HepG2 (cell line): ENCODE measurements around the gene PRDM10. TPM values are rescaled to one million over a fixed set of nuclear protein-coding genes. Genes with fewer than 3 reads are reported as not detected.
A peak's percentile ranks its signal among the peaks of the same experiment; 100 is the strongest.

Experiments used
- FOXA1 ChIP-seq, 2 experiments: fragments of 450-650 bp in 1 of 2; sonication (generic) in 1 of 2; formaldehyde crosslinking in 1 of 2; IDR thresholded peaks; 2 replicates each; pipeline versions ENCODE4 v1.4.0 to v1.6.1; 2016 to 2020; ENCODE audit warnings: missing genetic modification reagents in 1 of 2
- NR2F6 ChIP-seq, 2 experiments: IDR thresholded peaks; 2 replicates each; pipeline ENCODE4 v1.6.1; 2016; ENCODE audit warnings: antibody characterized with exemption in 1 of 2, mild to moderate bottlenecking in 1 of 2
- SMC3 ChIP-seq: IDR thresholded peaks from 2 replicates; pipeline ENCODE4 v1.6.1; 2011; ENCODE audit warnings: low read length, improper control_type of control experiment
- TSC22D2 ChIP-seq: sonication (generic); formaldehyde crosslinking; IDR thresholded peaks from 2 replicates; pipeline ENCODE4 v1.5.1; 2020; ENCODE audit warnings: missing genetic modification reagents, mild to moderate bottlenecking, borderline replicate concordance
- ZNF296 ChIP-seq: sonication (generic); formaldehyde crosslinking; conservative IDR thresholded peaks from 2 replicates; pipeline ENCODE4 v1.5.0; 2020; ENCODE audit warnings: mild to moderate bottlenecking, missing genetic modification reagents
- ZNF792 ChIP-seq: IDR thresholded peaks from 2 replicates; pipeline ENCODE4 v1.6.1; 2016
- polyA plus RNA-seq, 8 experiments: library from polyadenylated mRNA; depleted of rRNA in 3 of 8; stranded (reverse) in 7 of 8; unstranded in 1 of 8; fragments of >200 nt; fragmentation: Illumina TruSeq in 4 of 8; extraction: Trizol in 4 of 8; gene quantifications; 2 replicates each; pipeline versions ENCODE4 v1.2.1 to v1.2.3, GENCODE V29; 2011 to 2016; ENCODE audit warnings: low read depth in 4 of 8, missing spikeins in 1 of 8, mixed read lengths in 1 of 8; ENCODE audit not compliant: insufficient read depth in 1 of 8
- total RNA-seq, 5 experiments: library from RNA; depleted of rRNA; stranded (reverse); fragments of >200 nt; fragmentation: Illumina TruSeq; extraction: Trizol; gene quantifications; 2 replicates each; pipeline ENCODE4 v1.2.3, GENCODE V29; 2016; ENCODE audit warnings: low read depth in 1 of 5
- TF ChIP-seq, protein P1 (sequence below): sonication (generic); formaldehyde crosslinking; IDR thresholded peaks from 2 replicates; pipeline ENCODE4 v1.8.1; 2023; ENCODE audit warnings: mild to moderate bottlenecking, missing genetic modification reagents
- TF ChIP-seq, protein P2 (sequence below): IDR thresholded peaks from 2 replicates; pipeline ENCODE4 v1.4.0; 2020; ENCODE audit warnings: mild to moderate bottlenecking, missing genetic modification reagents
- TF ChIP-seq, protein P3 (sequence below): sonication (generic); formaldehyde crosslinking; IDR thresholded peaks from 2 replicates; pipeline ENCODE4; 2020; ENCODE audit warnings: missing genetic modification reagents, mild to moderate bottlenecking, borderline replicate concordance
- TF ChIP-seq, protein P4 (sequence below): sonication (generic); formaldehyde crosslinking; IDR thresholded peaks from 2 replicates; pipeline ENCODE4 v1.4.0; 2020; ENCODE audit warnings: missing genetic modification reagents, borderline replicate concordance
- TF ChIP-seq, protein P5 (sequence below): sonication (generic); formaldehyde crosslinking; IDR thresholded peaks from 2 replicates; pipeline ENCODE4 v1.9.0; 2021; ENCODE audit warnings: missing genetic modification reagents, mild to moderate bottlenecking, borderline replicate concordance

The PRDM10 gene
- total and polyA plus RNA-seq, 2 of the 13 experiments (the other 11 are each of a cell fraction or from before 2014, with no cell fraction given): 5.7 to 5.8 TPM

DNA sequence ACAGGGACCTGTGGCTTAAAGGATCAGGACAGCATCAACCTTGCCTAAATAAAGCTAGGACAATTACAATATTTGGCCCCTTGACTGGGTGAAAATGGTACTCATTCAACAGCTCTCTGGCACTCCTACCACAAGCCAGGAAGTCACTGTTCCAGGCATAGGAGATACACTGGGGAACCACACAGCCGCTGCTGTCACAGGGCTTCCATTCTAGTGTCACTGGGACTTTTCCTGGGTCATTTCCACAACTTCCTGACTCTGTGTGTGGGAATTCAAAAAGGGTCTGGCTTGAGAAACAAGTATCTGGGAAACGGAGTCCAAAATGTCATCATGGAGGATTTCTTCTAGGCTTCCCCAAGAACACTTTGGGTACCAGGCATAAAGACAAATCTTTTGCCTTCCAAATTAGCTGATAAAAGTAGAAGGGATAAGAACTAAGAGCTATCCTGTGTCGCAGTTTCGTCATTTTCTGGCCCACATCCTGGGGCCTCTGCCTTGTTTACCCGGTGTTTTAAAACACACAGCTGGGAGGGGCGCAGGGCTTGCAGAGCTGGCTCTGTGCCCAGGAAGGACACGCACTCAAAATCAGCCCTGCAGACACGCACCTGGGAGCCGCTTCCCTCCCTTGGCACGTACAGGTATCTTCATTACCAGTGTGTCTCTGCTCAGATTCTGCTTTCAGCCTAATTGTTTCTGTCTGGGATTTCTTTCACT is 149.0 kb downstream of the PRDM10 start (continued):
- peak; percentile 49; the same call in 1 of the 2 replicates for TF ChIP-seq NR2F6 (IDR thresholded peaks at IDR 0.05)
- TF ChIP-seq NR2F6 (CRISPR knock-in tag; IDR thresholded peaks at IDR 0.05): peak; percentile 56; the same call in 1 of the 2 replicates
- TF ChIP-seq ZNF296 (CRISPR knock-in tag): no peak
- TF ChIP-seq, protein P1, sequence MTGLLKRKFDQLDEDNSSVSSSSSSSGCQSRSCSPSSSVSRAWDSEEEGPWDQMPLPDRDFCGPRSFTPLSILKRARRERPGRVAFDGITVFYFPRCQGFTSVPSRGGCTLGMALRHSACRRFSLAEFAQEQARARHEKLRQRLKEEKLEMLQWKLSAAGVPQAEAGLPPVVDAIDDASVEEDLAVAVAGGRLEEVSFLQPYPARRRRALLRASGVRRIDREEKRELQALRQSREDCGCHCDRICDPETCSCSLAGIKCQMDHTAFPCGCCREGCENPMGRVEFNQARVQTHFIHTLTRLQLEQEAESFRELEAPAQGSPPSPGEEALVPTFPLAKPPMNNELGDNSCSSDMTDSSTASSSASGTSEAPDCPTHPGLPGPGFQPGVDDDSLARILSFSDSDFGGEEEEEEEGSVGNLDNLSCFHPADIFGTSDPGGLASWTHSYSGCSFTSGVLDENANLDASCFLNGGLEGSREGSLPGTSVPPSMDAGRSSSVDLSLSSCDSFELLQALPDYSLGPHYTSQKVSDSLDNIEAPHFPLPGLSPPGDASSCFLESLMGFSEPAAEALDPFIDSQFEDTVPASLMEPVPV (CRISPR knock-in tag): no peak
- 0 out of 2 replicates have a peak, but pooled peaks have one; percentile 63 for TF ChIP-seq ZNF792 (CRISPR knock-in tag)
- TF ChIP-seq TSC22D2 (CRISPR knock-in tag): no peak
- TF ChIP-seq, protein P2, sequence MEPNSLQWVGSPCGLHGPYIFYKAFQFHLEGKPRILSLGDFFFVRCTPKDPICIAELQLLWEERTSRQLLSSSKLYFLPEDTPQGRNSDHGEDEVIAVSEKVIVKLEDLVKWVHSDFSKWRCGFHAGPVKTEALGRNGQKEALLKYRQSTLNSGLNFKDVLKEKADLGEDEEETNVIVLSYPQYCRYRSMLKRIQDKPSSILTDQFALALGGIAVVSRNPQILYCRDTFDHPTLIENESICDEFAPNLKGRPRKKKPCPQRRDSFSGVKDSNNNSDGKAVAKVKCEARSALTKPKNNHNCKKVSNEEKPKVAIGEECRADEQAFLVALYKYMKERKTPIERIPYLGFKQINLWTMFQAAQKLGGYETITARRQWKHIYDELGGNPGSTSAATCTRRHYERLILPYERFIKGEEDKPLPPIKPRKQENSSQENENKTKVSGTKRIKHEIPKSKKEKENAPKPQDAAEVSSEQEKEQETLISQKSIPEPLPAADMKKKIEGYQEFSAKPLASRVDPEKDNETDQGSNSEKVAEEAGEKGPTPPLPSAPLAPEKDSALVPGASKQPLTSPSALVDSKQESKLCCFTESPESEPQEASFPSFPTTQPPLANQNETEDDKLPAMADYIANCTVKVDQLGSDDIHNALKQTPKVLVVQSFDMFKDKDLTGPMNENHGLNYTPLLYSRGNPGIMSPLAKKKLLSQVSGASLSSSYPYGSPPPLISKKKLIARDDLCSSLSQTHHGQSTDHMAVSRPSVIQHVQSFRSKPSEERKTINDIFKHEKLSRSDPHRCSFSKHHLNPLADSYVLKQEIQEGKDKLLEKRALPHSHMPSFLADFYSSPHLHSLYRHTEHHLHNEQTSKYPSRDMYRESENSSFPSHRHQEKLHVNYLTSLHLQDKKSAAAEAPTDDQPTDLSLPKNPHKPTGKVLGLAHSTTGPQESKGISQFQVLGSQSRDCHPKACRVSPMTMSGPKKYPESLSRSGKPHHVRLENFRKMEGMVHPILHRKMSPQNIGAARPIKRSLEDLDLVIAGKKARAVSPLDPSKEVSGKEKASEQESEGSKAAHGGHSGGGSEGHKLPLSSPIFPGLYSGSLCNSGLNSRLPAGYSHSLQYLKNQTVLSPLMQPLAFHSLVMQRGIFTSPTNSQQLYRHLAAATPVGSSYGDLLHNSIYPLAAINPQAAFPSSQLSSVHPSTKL (CRISPR knock-in tag): peak; percentile 94
- no peak for TF ChIP-seq FOXA1 (IDR thresholded peaks at IDR 0.05)
- peak; percentile 96 for TF ChIP-seq FOXA1 (CRISPR knock-in tag; IDR thresholded peaks at IDR 0.05)
- TF ChIP-seq, protein P3, sequence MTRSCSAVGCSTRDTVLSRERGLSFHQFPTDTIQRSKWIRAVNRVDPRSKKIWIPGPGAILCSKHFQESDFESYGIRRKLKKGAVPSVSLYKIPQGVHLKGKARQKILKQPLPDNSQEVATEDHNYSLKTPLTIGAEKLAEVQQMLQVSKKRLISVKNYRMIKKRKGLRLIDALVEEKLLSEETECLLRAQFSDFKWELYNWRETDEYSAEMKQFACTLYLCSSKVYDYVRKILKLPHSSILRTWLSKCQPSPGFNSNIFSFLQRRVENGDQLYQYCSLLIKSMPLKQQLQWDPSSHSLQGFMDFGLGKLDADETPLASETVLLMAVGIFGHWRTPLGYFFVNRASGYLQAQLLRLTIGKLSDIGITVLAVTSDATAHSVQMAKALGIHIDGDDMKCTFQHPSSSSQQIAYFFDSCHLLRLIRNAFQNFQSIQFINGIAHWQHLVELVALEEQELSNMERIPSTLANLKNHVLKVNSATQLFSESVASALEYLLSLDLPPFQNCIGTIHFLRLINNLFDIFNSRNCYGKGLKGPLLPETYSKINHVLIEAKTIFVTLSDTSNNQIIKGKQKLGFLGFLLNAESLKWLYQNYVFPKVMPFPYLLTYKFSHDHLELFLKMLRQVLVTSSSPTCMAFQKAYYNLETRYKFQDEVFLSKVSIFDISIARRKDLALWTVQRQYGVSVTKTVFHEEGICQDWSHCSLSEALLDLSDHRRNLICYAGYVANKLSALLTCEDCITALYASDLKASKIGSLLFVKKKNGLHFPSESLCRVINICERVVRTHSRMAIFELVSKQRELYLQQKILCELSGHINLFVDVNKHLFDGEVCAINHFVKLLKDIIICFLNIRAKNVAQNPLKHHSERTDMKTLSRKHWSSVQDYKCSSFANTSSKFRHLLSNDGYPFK: peak; percentile 29; the same call in 1 of the 2 replicates
- TF ChIP-seq, protein P4, sequence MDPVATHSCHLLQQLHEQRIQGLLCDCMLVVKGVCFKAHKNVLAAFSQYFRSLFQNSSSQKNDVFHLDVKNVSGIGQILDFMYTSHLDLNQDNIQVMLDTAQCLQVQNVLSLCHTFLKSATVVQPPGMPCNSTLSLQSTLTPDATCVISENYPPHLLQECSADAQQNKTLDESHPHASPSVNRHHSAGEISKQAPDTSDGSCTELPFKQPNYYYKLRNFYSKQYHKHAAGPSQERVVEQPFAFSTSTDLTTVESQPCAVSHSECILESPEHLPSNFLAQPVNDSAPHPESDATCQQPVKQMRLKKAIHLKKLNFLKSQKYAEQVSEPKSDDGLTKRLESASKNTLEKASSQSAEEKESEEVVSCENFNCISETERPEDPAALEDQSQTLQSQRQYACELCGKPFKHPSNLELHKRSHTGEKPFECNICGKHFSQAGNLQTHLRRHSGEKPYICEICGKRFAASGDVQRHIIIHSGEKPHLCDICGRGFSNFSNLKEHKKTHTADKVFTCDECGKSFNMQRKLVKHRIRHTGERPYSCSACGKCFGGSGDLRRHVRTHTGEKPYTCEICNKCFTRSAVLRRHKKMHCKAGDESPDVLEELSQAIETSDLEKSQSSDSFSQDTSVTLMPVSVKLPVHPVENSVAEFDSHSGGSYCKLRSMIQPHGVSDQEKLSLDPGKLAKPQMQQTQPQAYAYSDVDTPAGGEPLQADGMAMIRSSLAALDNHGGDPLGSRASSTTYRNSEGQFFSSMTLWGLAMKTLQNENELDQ (CRISPR knock-in tag): no peak
- TF ChIP-seq, protein P5, sequence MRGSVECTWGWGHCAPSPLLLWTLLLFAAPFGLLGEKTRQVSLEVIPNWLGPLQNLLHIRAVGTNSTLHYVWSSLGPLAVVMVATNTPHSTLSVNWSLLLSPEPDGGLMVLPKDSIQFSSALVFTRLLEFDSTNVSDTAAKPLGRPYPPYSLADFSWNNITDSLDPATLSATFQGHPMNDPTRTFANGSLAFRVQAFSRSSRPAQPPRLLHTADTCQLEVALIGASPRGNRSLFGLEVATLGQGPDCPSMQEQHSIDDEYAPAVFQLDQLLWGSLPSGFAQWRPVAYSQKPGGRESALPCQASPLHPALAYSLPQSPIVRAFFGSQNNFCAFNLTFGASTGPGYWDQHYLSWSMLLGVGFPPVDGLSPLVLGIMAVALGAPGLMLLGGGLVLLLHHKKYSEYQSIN (CRISPR knock-in tag): no peak
- TF ChIP-seq SMC3: no peak
